ENCODE measurements around the gene CDC6. TPM values are rescaled to one million over a fixed set of nuclear protein-coding genes. Genes with fewer than 3 reads are reported as not detected.
A peak's percentile ranks its signal among the peaks of the same experiment; 100 is the strongest.

Gene CDC6
- total RNA-seq, 2 experiments from 2014 or later = 95.6 to 95.7 TPM

GRCh38 chr17:40318830-40319391, 31.2 kb downstream of the CDC6 start:
- H3K9me3 Mint-ChIP-seq = no peaks in the 10 kb centered on the region
- peak overlapping the region; percentile 99 for H3K4me3 Mint-ChIP-seq
- ChIA-PET CTCF (interaction anchor here (0.9 to 5.1 kb wide), 9 partner anchors 7 to 1450 kb away, joined by 3 to 50 read pairs (median 3); no protein-coding TSS in a partner anchor), POLR2A (interaction anchor here (1.1 to 2.5 kb wide), 4 partner anchors 11 to 22 kb away, joined by 4 to 8 read pairs (median 8); no protein-coding TSS in a partner anchor)
- intact Hi-C loops (cut with micrococcal nuclease) = loop anchor here (2.0 to 5.0 kb wide), 4 partner anchors 38 to 288 kb away; partner anchors contain the start of gene TOP2A
- H3K36me3 Mint-ChIP-seq = peaks cover 4% of the 10 kb centered on the region
- peak overlapping the region; percentile 99 for H3K27ac Mint-ChIP-seq
- H3K4me1 Mint-ChIP-seq (ENCODE audit: low read depth) = peaks cover 82% of the 10 kb centered on the region
- DNase-seq = no peak
- H3K27me3 Mint-ChIP-seq = peaks cover 2% of the 10 kb centered on the region

DNA sequence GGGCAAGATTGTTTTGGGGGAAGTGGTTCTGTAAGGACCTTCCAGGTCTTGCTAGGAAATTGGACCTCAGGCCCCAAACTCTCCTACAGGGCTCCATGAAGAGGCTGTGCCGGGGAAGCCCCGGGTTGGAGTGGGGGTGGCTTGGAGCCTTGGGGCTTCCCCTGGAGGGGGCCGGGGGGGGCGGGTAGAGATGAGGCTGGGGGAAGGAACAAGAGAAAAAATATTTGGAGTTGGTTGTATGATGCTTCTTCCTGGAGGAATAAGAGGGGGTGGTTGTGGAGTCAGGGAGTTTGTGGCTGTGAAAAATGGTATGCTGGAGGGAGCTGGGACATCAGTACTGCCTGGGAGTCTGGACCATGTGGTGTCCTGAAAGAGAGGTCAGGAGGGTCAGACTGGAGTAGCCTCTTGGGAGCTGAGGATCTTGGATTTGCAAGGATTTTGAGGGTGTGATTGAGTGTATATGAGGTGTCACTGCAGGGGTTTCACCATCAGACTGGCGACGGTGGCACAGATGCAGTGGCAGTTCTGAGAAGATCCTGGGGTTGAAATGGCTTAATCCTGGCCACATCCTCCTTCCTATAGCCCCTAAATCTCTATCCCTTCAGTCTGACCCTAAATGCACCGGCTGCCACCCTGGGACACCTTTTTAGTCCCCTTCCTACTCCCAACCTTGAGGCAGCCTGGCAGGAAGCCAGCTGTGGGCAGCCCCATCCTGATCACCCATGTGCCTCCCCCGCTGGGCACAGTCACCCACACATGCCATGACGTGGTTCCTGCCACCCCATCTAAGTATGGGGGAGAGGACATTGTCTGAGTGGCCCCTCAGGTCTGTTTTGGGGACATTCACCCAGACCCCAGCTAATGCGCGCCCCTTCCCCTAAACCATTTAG, 32.2 kb downstream of the CDC6 start:
- no peaks in the 10 kb centered on the region for H3K9me3 Mint-ChIP-seq
- H3K36me3 Mint-ChIP-seq = peaks cover 4% of the 10 kb centered on the region
- peak overlapping the region; percentile 99 for H3K27ac Mint-ChIP-seq
- peak; percentile 81 for DNase-seq
- peaks cover 2% of the 10 kb centered on the region for H3K27me3 Mint-ChIP-seq
- ChIA-PET CTCF (interaction anchor here (0.9 to 5.1 kb wide), 9 partner anchors 12 to 1451 kb away, joined by 3 to 50 read pairs (median 3); partner anchors contain the start of gene RARA), POLR2A (interaction anchor here (1.1 to 2.0 kb wide), 3 partner anchors 12 to 21 kb away, joined by 4 to 8 read pairs (median 7); no protein-coding TSS in a partner anchor)
- H3K4me1 Mint-ChIP-seq (ENCODE audit: low read depth) = peaks cover 83% of the 10 kb centered on the region
- peak overlapping the region; percentile 99 for H3K4me3 Mint-ChIP-seq
- intact Hi-C loops (cut with micrococcal nuclease) = loop anchor here (2.0 to 5.0 kb wide), 5 partner anchors 37 to 1357 kb away; partner anchors contain the start of gene TOP2A

DNA sequence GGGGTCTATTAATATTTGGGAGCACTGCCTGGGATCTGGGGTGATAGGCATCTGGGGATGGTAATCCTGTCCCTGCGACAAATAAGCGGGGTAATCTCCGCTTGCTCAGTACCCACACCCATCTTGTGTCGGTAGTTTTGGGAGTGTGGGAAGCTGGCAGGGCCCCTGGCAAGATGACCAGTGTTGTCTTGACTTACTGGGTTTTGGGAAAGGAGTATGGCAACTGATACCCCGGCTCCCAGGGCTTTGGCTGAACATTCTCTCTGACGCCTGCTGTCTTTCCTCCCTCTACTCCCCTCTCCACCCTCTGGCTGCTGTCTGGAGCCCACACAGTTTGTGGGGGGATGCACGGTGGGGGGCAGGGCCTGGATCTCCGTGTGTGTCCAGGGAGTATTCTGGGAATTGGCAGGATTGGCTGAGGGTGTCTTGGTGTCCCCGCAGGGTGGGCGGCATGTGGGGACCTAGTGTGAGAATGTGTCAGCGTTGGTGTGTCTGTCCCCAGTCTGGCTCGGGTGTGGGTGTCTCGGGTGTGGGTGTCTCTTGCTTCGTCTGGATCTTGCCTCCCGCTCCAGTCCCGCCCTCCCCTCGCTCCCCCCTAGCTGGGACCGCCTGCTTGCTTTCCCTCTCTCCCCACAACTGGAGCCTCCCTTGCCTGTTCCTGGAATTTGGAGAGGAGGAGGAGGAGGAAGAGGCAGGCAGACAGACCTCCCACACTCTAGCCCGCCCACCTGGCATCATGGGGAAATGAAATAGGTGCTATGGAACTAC, 33.3 kb downstream of the CDC6 start:
- ChIA-PET CTCF (interaction anchor here (0.7 to 1.1 kb wide), 5 partner anchors 13 to 239 kb away, joined by 3 to 5 read pairs (median 3); partner anchors contain the start of gene RARA), POLR2A (interaction anchor here (0.6 to 2.0 kb wide), 3 partner anchors 14 to 275 kb away, joined by 3 to 8 read pairs (median 7); no protein-coding TSS in a partner anchor)
- Mint-ChIP-seq H3K4me3 (peak overlapping the region; percentile 99), H3K9me3 (no peaks in the 10 kb centered on the region), H3K27ac (peak overlapping the region; percentile 99), H3K36me3 (peaks cover 4% of the 10 kb centered on the region), H3K4me1 (ENCODE audit: low read depth) (peaks cover 83% of the 10 kb centered on the region), H3K27me3 (peaks cover 2% of the 10 kb centered on the region)
- DNase-seq = peak; percentile 52
- intact Hi-C loops (cut with micrococcal nuclease) = loop anchor here (5.0 kb wide), 1 partner anchor 1356 kb away; no protein-coding TSS in a partner anchor

DNA sequence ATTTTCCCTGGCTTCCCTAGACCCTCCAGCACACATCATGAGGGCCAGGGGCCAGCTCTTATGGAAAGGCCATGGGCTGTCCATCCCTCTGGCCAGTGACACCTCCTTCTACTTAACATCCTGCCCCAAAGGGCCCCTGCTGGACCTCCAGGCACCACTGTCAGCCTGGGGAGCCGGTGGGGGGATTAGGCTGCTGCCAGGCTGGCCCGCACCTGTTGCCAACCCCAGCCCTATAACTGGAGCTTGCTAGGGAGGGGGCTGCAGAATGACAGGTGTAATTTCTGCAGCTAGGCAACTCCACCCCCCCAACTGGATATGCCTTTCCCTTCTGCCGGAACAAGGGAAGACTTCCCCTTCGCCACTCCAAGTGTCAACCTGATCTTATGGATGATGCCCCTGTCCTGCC, 33.8 kb downstream of the CDC6 start:
- POLR2A ChIA-PET = interaction anchor here (0.6 to 1.0 kb wide), 2 partner anchors 9 to 276 kb away, joined by 3 read pairs; no protein-coding TSS in a partner anchor
- CTCF ChIA-PET = interaction anchor here (0.6 to 1.5 kb wide), 5 partner anchors 20 to 239 kb away, joined by 3 to 4 read pairs (median 3); no protein-coding TSS in a partner anchor
- peak overlapping the region; percentile 99 for H3K27ac Mint-ChIP-seq
- peaks cover 83% of the 10 kb centered on the region for H3K4me1 Mint-ChIP-seq (ENCODE audit: low read depth)
- intact Hi-C loops (cut with micrococcal nuclease) = loop anchor here (5.0 kb wide), 1 partner anchor 1356 kb away; no protein-coding TSS in a partner anchor
- H3K9me3 Mint-ChIP-seq = no peaks in the 10 kb centered on the region
- H3K27me3 Mint-ChIP-seq = peaks cover 2% of the 10 kb centered on the region
- H3K36me3 Mint-ChIP-seq = peaks cover 4% of the 10 kb centered on the region
- DNase-seq = no peak
- H3K4me3 Mint-ChIP-seq = peak overlapping the region; percentile 99

GRCh38 chr17:40321961-40322357, 34.3 kb downstream of the CDC6 start:
- H3K27me3 Mint-ChIP-seq = peaks cover 2% of the 10 kb centered on the region
- intact Hi-C loops (cut with micrococcal nuclease) = loop anchor here (1.0 to 5.0 kb wide), 4 partner anchors 35 to 1355 kb away; partner anchors contain the start of gene CDC6
- no peak for DNase-seq
- CTCF ChIA-PET = interaction anchor here (0.6 to 6.9 kb wide), 7 partner anchors 19 to 238 kb away, joined by 3 to 34 read pairs (median 3); no protein-coding TSS in a partner anchor
- POLR2A ChIA-PET = interaction anchor here (0.6 to 1.2 kb wide), 3 partner anchors 9 to 276 kb away, joined by 3 read pairs; no protein-coding TSS in a partner anchor
- H3K9me3 Mint-ChIP-seq = no peaks in the 10 kb centered on the region
- peaks cover 4% of the 10 kb centered on the region for H3K36me3 Mint-ChIP-seq
- H3K4me1 Mint-ChIP-seq (ENCODE audit: low read depth) = peaks cover 87% of the 10 kb centered on the region
- peak overlapping the region; percentile 99 for H3K27ac Mint-ChIP-seq
- peak overlapping the region; percentile 99 for H3K4me3 Mint-ChIP-seq

GRCh38 chr17:40322358-40323315, 35.0 kb downstream of the CDC6 start:
- peaks cover 87% of the 10 kb centered on the region for H3K4me1 Mint-ChIP-seq (ENCODE audit: low read depth)
- intact Hi-C loops (cut with micrococcal nuclease) = loop anchor here (1.0 to 5.0 kb wide), 5 partner anchors 19 to 1355 kb away; partner anchors contain the start of gene CDC6
- peak; percentile 91 for DNase-seq
- peak overlapping the region; percentile 99 for H3K27ac Mint-ChIP-seq
- H3K27me3 Mint-ChIP-seq = peaks cover 2% of the 10 kb centered on the region
- POLR2A ChIA-PET = interaction anchor here (0.6 to 2.1 kb wide), 8 partner anchors 8 to 238 kb away, joined by 3 to 9 read pairs (median 3); partner anchors contain the start of gene WIPF2
- H3K4me3 Mint-ChIP-seq = peak overlapping the region; percentile 99
- CTCF ChIA-PET = interaction anchor here (0.6 to 6.9 kb wide), 7 partner anchors 18 to 238 kb away, joined by 3 to 34 read pairs (median 3); no protein-coding TSS in a partner anchor
- H3K36me3 Mint-ChIP-seq = peaks cover 4% of the 10 kb centered on the region
- H3K9me3 Mint-ChIP-seq = no peaks in the 10 kb centered on the region

DNA sequence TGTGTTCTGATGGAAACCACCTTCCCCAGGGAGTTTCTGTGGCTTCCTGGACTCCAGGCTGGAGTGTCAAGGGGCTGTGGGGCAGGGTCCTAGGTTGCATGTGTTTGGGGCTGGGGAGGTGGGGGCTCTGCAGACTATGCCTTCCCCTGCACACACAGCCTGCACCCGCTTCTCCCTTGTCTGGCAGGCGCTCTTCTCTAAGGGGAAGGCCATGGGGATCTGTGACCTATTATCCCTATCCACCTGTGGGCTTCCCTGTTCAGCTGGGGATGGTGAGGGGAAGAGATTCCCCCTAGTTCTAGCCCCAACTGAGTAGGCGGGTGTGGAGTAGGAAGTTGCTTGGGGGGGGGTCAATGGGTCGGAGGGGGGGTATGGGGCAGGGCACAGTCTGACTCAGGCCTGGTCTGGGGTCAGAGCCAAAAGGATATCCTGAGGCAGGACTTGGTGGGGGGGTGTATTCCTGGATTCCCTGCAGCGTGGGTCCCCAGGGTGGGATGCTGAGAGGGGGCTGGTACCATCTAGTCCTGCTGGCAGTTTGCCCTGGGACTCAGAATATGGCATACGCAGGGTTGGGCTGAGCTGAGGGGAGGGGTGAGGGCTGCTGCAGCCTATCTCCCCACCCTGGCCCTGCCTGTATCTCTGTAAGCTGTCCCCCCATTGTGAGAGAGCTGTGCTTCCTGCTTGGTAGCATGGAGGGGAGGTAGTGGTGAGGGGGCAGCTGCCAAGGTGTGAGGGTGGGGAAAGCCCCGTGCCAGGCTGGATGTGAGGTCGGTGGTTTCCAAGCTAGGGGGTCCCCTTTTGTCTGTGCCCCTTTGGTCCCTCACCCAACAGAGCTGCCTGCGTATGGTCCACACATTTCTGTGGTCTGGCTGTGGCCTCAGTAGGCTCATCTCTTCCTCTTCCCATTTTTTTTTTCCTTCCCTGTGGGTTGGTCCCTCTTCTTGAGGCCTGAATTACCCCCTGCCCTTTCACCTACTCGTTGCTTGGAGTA, 36.0 kb downstream of the CDC6 start:
- Mint-ChIP-seq H3K4me3 (peak overlapping the region; percentile 99), H3K27me3 (peaks cover 2% of the 10 kb centered on the region), H3K36me3 (peaks cover 4% of the 10 kb centered on the region), H3K9me3 (no peaks in the 10 kb centered on the region), H3K4me1 (ENCODE audit: low read depth) (peaks cover 94% of the 10 kb centered on the region), H3K27ac (peak overlapping the region; percentile 99)
- ChIA-PET CTCF (interaction anchor here (1.0 to 6.9 kb wide), 4 partner anchors 7 to 39 kb away, joined by 3 to 34 read pairs (median 19); no protein-coding TSS in a partner anchor), POLR2A (interaction anchor here (0.6 to 2.1 kb wide), 7 partner anchors 8 to 237 kb away, joined by 3 to 9 read pairs (median 3); partner anchors contain the start of gene WIPF2)
- intact Hi-C loops (cut with micrococcal nuclease) = loop anchor here (1.0 to 5.0 kb wide), 4 partner anchors 18 to 1354 kb away; no protein-coding TSS in a partner anchor
- peak; percentile 80 for DNase-seq

GRCh38 chr17:40325156-40326013, 37.7 kb downstream of the CDC6 start:
- CTCF ChIA-PET = interaction anchor here (1.1 to 6.9 kb wide), 7 partner anchors 9 to 37 kb away, joined by 3 to 34 read pairs (median 6); no protein-coding TSS in a partner anchor
- intact Hi-C loops (cut with micrococcal nuclease) = no loop called here
- peak overlapping the region; percentile 74 for H3K4me3 Mint-ChIP-seq

More at GRCh38 chr17:40325156-40326013, 37.7 kb downstream of the CDC6 start:
- DNase-seq = peak; percentile 56
- POLR2A ChIA-PET = interaction anchor here (0.7 to 2.4 kb wide), 7 partner anchors 8 to 304 kb away, joined by 3 to 8 read pairs (median 3); no protein-coding TSS in a partner anchor
- H3K27ac Mint-ChIP-seq = peak overlapping the region; percentile 99
- H3K27me3 Mint-ChIP-seq = peaks cover 2% of the 10 kb centered on the region
- H3K4me1 Mint-ChIP-seq (ENCODE audit: low read depth) = peaks cover 95% of the 10 kb centered on the region
- no peaks in the 10 kb centered on the region for H3K9me3 Mint-ChIP-seq
- no peaks in the 10 kb centered on the region for H3K36me3 Mint-ChIP-seq
